Measurements from ENCODE around the gene TNK1.

TNK1 gene

GRCh38 chr17:7348478-7349242, 32.2 kb upstream of the TNK1 start:
- H3K9me3 ChIP-seq (ENCODE audit: severe bottlenecking) = no peaks in the 10 kb centered on the region
- no peaks in the 10 kb centered on the region for H3K36me3 ChIP-seq
- TF ChIP-seq, protein P1, sequence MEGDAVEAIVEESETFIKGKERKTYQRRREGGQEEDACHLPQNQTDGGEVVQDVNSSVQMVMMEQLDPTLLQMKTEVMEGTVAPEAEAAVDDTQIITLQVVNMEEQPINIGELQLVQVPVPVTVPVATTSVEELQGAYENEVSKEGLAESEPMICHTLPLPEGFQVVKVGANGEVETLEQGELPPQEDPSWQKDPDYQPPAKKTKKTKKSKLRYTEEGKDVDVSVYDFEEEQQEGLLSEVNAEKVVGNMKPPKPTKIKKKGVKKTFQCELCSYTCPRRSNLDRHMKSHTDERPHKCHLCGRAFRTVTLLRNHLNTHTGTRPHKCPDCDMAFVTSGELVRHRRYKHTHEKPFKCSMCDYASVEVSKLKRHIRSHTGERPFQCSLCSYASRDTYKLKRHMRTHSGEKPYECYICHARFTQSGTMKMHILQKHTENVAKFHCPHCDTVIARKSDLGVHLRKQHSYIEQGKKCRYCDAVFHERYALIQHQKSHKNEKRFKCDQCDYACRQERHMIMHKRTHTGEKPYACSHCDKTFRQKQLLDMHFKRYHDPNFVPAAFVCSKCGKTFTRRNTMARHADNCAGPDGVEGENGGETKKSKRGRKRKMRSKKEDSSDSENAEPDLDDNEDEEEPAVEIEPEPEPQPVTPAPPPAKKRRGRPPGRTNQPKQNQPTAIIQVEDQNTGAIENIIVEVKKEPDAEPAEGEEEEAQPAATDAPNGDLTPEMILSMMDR (IDR thresholded peaks at IDR 0.05; ENCODE audit: low read depth, low read length) = no peak
- DNase-seq = no peak
- H3K27ac ChIP-seq = no peak overlapping the region
- no peaks in the 10 kb centered on the region for H3K27me3 ChIP-seq (ENCODE audit: insufficient read depth, low read depth, severe bottlenecking)
- H3K4me3 ChIP-seq (ENCODE audit: low read depth, low read length) = no peak overlapping the region

- Histone ChIP-seq H3K27me3 (ENCODE audit: insufficient read depth, low read depth, severe bottlenecking) (no peaks in the 10 kb centered on the region), H3K27ac (peak within 1 kb of the TSS; percentile 73), H3K36me3 (no peaks in the 10 kb centered on the region), H3K4me3 (ENCODE audit: low read depth, low read length) (peak within 1 kb of the TSS; percentile 48), H3K9me3 (ENCODE audit: severe bottlenecking) (no peaks in the 10 kb centered on the region)
- TF ChIP-seq, protein P1 (IDR thresholded peaks at IDR 0.05; ENCODE audit: low read depth, low read length) = peak; percentile 78
- peak; percentile 86 for DNase-seq
Measured at GRCh38 chr17:7351665-7352502, 29.0 kb upstream of the TNK1 start, which contains the start of gene KCTD11. Gene KCTD11, plus strand, starts transcription at chr17:7352162.

GRCh38 chr17:7352503-7352889, 28.4 kb upstream of the TNK1 start:
- Histone ChIP-seq H3K36me3 (no peaks in the 10 kb centered on the region), H3K9me3 (ENCODE audit: severe bottlenecking) (no peaks in the 10 kb centered on the region), H3K27me3 (ENCODE audit: insufficient read depth, low read depth, severe bottlenecking) (no peaks in the 10 kb centered on the region), H3K27ac (no peak overlapping the region), H3K4me3 (ENCODE audit: low read depth, low read length) (peak overlapping the region; percentile 48)
- no peak for DNase-seq
- TF ChIP-seq, protein P1 (IDR thresholded peaks at IDR 0.05; ENCODE audit: low read depth, low read length) = no peak

DNA sequence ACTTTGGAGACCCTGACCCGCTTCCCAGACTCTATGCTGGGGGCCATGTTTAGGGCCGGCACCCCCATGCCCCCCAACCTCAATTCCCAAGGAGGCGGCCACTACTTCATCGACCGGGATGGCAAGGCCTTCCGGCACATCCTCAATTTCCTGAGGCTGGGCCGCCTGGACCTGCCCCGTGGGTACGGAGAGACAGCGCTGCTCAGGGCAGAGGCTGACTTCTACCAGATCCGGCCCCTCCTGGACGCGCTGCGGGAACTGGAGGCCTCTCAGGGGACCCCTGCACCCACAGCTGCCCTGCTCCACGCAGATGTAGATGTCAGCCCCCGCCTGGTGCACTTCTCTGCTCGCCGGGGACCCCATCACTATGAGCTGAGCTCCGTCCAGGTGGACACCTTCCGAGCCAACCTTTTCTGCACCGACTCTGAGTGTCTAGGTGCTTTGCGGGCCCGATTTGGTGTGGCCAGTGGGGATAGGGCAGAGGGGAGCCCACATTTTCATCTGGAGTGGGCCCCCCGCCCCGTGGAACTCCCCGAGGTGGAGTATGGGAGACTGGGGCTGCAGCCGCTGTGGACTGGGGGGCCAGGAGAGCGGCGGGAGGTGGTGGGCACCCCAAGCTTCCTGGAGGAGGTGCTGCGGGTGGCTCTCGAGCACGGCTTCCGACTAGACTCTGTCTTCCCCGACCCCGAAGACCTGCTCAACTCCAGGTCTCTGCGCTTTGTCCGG, 27.8 kb upstream of the TNK1 start:
- H3K27ac ChIP-seq = no peak overlapping the region
- TF ChIP-seq, protein P1 (IDR thresholded peaks at IDR 0.05; ENCODE audit: low read depth, low read length) = no peak
- H3K27me3 ChIP-seq (ENCODE audit: insufficient read depth, low read depth, severe bottlenecking) = no peaks in the 10 kb centered on the region
- H3K9me3 ChIP-seq (ENCODE audit: severe bottlenecking) = no peaks in the 10 kb centered on the region
- no peak for DNase-seq
- no peaks in the 10 kb centered on the region for H3K36me3 ChIP-seq
- H3K4me3 ChIP-seq (ENCODE audit: low read depth, low read length) = no peak overlapping the region

GRCh38 chr17:7354262-7354843, 26.5 kb upstream of the TNK1 start:
- TF ChIP-seq, protein P1 (IDR thresholded peaks at IDR 0.05; ENCODE audit: low read depth, low read length) = no peak
- H3K27me3 ChIP-seq (ENCODE audit: insufficient read depth, low read depth, severe bottlenecking) = no peaks in the 10 kb centered on the region
- H3K4me3 ChIP-seq (ENCODE audit: low read depth, low read length) = no peak overlapping the region
- no peaks in the 10 kb centered on the region for H3K36me3 ChIP-seq
- no peak overlapping the region for H3K27ac ChIP-seq
- H3K9me3 ChIP-seq (ENCODE audit: severe bottlenecking) = no peaks in the 10 kb centered on the region
- no peak for DNase-seq
